Gastroesophageal sphincter (tissue), 3 donors: Measurements from ENCODE around the gene SMARCB1.

Source experiments
- EP300 ChIP-seq: sonication (generic); formaldehyde crosslinking; IDR thresholded peaks from one replicate; pipeline ENCODE4 v1.6.1; 2017; ENCODE audit warnings: antibody characterized with exemption, mild to moderate bottlenecking
- POLR2AphosphoS5 ChIP-seq: sonication (generic); formaldehyde crosslinking; IDR thresholded peaks from one replicate; pipeline ENCODE4 v1.6.1; 2017; ENCODE audit warnings: antibody characterized with exemption
- TF ChIP-seq, protein P1 (sequence below), 4 experiments: fragments of 200-600 bp in 2 of 4; fragments of 450-650 bp in 2 of 4; sonication (generic) in 1 of 4; IDR thresholded peaks; one replicate each; pipeline ENCODE4 v1.5.1; 2017 to 2019; ENCODE audit warnings: antibody characterized with exemption in 4 of 4, mild to moderate bottlenecking in 2 of 4, moderate library complexity in 2 of 4

DNA sequence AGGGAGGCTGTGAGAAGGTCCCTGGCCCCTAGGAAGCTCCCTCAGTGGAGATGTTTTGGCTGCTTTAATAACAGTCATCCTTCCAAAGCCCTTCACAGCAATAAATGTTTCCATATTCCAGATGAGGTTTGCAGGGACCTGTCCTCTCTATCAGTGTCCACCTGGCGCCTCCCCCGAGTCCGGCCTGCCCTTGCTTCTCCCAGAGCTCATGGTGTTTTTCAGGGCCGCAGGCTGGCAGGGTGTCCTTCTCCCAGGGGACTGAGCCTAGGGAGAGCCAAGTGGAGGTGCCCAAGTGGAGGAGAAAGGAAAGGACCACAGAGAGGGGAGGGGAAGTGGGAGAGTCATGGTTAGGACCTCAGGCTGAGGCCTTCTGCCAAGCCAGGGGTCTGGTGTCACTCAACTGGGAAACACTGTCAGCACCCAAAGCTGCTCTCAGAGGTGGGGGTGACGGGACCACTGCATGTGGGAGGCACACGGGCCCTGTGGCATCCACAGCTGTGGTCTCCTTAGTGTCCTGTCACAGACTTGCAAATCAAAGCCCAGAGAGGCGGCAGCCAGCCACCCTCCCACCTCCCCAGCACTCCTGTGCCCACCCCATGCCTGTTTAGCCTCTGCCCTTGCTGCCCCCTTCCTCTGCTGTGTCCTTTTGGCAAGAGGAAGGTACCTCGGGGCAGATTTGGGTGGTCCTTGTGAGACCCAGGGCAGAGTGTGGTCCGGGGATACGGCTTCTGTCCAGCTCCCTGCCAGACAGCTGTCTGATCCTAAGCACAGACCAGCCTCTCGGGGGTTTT, 45.7 kb downstream of the SMARCB1 start:
- TF ChIP-seq EP300 (no peak), POLR2AphosphoS5 (no peak)
- TF ChIP-seq, protein P1, sequence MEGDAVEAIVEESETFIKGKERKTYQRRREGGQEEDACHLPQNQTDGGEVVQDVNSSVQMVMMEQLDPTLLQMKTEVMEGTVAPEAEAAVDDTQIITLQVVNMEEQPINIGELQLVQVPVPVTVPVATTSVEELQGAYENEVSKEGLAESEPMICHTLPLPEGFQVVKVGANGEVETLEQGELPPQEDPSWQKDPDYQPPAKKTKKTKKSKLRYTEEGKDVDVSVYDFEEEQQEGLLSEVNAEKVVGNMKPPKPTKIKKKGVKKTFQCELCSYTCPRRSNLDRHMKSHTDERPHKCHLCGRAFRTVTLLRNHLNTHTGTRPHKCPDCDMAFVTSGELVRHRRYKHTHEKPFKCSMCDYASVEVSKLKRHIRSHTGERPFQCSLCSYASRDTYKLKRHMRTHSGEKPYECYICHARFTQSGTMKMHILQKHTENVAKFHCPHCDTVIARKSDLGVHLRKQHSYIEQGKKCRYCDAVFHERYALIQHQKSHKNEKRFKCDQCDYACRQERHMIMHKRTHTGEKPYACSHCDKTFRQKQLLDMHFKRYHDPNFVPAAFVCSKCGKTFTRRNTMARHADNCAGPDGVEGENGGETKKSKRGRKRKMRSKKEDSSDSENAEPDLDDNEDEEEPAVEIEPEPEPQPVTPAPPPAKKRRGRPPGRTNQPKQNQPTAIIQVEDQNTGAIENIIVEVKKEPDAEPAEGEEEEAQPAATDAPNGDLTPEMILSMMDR (IDR thresholded peaks at IDR 0.05) = no peak
